COLO829 (cell line): Measurements from ENCODE around the gene ASXL2.
"Not testable (repeated sequence)": the region's sequence is repeated elsewhere in the genome, so short reads cannot be mapped to it uniquely, and the experiment has no call there.

Experiments used
- DNase-seq: peaks from one replicate; pipeline ENCODE4 v3.0.0; 2012; ENCODE audit warnings: low spot score

The ASXL2 gene

DNA sequence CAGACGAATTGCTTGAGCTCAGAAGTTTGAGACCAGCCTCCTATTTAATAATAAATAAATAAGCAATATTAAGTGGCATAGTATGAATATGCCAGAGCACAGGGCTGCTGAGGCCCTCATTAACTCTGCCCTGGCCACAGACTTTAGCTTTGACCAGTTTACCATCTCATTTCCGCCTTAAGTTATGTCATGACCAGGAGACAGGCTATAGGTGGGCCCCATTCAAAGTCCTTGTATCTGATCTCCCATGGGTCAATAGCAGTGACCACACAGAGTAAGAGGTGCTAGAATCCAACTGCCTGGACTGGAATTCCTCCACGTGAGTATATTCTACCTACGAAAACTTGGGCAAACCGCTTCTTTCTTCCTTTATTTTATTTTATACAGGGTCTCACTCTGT, 13.4 kb upstream of the ASXL2 start:
- DNase-seq: no peak

DNA sequence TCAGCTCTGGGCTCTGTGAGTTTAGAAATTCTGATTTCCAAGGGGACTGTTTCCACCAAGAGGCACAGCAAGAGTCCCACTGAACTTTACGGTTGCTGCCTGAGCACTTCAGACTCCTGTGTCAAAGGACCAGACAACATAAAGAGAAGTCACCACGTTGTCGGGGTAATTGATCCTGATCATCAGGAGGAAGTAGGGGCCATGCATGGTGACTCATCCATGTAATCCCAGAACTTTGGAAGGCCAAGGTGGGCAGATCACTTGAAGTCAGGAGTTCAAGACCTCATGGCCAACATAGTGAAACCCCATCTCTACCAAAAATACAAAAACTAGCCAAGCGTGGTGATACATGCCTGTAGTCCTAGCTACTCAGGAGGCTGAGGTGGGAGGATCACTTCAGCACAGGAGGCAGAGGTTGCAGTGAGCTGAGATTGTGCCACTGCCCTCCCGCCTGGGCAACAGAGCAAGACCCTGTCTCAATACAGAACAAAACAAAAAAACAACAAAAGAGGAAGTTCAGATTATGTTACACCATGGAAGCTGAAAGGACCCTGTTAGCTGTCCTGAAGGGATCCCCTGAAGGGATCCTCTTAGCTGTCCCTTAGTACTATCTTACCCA, 9.4 kb upstream of the ASXL2 start:
- DNase-seq: no peak

DNA sequence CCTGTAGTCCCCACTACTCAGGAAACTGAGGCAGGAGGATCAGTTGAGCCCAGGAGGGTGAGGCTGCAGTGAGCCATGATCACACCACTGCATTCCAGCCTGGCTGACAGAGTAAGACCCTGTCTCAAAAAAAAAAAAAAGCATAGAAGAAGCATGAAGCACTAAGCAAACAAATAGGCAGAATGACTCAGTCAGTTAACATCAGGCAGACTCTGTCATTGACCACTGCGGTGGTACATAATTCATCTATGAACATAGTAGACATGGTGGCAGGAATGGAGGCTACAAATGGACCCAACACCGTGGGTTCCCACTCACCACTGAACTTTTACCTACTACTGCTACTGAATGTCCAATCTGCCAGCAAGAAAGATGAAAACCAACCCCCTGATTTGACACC, 7.6 kb upstream of the ASXL2 start:
- no peak for DNase-seq

DNA sequence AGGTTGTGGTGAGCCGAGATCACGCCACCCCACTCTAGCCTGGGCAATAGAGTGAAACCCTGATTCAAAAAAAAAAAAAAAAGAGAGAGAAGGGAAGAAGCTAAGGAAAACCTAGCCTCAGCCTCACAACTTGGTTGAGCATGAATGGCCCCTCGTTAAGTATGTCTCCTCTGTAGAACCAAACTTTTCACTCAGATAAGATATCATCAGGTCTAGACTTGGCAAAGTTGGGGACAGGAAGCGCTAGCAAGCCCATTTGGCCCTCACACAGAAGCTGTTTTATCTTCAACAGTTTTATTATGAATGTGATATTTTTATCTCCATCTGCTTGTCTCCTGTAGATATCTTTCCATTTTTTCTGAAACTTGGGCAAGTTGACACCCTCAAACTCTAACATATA, 3.5 kb upstream of the ASXL2 start:
- no peak for DNase-seq

DNA sequence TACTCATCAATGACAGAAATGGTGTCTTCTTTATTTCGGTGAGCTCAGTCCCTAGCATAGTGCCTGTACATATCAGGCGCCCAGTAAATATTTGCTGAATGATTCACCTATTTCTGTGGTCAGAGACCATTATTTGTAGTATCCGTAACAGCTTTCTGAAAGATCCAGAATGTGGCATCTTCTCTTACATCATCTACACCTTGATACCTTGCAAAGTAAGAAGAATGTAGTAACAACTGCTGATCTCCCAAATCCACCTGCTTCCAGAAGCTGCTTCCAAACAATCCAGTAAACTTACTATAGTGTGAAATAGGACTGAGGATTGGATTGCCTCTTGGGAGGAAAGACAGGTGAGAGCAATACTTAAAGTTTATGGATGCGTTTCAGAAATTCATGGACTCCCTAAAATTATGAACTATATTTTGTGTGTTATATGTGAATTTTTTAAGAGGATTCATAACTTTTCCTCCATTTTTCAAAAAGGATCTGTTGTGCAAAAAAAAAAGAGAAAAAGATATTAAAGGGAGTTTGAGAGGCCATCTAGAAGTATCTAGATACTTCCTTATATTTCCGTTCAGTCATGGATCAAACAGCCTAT, 945 bp upstream of the ASXL2 start:
- DNase-seq: no peak

DNA sequence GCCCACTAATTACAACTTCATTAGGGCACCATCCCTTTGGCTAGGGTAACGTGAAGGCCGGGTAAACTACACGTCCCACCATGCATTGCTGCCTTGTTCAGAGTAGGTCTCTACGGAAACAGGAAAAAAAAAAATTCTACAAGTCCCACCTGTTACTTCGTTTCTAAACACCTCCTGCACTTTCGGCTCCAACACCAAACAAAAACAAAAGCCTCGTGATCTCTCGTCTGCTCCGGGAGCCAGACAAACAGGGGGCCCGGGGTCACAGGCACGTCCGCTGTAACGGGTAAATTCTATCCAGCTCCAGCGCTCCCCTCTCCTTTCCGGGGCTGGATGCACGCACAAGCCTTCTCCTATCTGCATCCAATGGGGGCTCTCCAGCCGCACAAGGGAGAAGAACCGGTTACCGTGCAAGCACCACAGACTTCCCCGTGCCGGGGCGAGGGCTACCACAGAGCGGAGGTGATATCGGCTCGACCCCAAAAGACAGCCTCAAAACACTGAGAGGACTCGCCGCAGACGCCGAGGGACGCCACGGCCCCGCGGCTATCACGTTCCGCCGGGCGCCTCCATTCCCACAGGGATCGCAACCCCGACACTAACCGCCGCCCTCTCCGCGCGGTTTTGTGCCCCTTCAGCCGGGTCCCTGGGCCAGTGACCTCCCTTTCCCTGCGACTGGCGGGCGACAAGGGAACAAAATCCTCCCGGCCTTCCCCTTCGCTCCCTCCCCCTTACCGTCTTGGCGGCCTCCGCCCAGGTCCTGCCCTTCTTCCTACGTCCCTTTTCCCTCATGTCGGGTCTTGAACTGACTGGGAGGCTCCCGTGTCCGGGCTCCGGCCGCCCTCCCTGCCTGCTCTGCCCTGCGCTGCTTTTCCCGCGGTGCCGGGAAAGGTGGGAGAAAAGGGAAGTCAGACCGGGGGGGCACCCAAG, 591 bp downstream of the ASXL2 start:
- peak; percentile 41 for DNase-seq

DNA sequence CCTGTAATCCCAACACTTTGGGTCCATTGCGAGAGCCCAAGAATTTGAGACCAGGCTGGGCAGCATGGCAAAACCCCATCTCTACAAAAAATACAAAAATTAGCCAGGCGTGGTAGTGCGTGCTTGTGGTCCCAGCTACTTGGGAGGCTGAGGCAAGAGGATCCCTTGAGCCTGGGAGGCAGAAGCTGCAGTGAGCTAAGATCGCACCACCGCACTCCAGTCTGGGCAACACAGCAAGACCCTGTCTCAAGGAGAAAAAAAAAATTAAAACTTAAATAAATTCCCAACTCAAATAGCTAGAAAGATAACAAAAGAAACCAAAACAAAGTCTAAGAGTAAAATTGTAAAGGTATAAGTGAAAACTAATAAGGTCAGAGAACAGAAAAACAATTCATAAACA, 6.2 kb downstream of the ASXL2 start:
- no peak for DNase-seq

DNA sequence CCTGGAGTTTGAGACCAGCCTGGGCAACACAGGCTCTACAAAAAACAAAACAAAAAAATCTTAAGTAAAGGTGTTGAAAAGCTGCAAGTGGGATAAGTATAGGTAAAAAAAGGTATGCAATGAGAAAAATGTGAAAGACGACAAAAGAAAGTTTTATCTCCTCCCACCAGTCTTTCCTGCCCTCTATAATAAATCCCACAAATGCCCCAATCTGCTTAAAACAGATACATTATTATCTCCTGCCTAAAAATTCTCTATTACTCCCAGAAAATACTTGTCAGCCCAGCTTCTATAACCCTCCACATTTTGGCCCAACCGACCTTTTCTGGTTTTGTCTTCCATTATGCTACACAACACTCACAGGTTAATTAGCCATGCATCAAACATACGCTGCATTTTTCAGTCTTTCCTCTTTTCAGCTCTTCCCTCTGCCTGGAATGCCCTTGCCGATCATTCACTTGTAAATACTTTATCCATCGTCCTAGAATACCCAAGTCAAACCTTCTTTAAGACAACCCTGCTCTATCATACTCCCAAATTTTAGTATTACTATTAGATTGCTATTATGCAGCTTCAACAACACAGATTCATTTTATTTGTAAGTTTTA, 10.8 kb downstream of the ASXL2 start:
- no peak for DNase-seq

DNA sequence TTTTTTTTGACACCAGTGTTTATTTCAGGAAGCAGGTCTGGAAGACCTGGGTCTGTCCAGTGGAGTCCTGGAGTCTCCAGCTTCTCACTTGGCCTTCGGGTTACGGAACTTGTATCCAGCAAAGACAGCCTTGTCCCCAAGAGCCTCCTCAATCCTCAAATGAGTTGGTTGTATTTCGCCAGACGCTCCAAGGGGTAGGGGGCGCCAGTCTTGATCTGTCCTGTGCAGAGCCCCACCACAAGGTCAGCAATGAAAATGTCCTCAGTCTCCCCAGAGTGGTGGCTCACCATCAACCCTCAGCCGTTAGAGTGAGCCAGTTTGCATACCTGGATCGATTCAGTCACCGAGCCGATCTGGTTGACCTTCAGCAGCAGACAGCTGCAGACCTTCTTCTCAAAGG, 21.9 kb downstream of the ASXL2 start:
- no peak for DNase-seq

DNA sequence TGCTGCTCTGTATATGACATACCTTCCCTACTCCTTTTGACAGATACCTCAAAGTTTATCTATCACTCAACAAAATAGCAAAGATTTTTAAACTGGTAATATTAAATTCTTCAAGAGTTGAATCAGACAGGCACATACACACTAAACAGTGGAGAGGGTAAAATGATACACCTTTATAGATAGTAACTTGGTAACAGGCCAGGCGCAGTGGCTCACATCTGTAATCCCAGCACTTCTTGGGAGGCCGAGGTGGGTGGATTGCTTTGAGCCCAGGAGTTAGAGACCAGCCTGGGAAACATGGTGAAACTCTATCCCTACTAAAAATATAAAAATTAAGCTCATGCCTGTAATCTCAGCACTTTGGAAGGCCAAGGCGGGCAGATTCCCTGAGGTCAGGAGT, 23.2 kb downstream of the ASXL2 start:
- DNase-seq: no peak

DNA sequence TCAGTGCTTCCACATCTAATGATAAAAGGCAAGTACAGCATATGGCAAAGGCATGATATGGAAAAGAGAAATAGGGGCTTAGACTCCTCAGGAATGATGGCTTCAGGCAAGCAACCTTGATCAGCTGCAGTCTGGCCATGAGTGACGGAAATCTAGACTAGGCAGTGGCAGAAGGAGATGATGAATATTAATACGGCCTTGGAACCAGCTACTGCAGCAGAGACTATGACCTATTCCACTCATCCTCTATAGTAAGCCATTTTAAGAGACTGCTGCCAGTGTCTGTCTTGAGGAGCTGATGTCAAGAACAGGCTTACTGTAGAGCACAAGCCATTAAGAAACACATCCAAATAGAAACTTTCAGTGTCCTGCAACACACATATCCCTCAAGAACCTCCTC, 23.7 kb downstream of the ASXL2 start:
- no peak for DNase-seq

DNA sequence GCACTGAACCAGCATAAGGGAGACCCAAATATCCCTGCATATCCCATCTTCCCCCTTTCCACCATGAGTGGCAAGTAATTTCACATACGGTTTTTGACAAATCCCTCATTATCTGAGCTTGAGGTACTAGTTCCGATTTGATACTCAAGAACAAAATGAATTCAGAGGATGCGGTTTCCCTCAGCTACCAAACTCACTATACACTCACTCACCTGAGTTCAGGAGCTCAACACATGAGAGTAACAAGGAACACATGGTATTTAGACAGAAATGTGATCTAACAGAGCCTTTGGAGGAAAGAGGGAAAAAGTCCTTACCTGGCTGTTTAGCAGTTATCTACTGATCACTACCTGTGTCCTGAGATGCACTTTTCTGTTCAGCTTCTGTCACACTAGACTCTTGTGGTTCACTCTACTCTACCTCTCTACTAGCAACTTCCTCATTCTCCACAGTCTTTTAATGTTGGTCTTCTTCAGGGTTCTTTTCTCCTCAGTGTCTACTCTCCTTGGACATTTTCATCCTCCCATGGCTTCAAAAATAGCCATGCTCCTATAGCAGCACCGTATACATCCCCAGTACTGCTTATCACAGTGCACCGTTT, 25.1 kb downstream of the ASXL2 start:
- no peak for DNase-seq

DNA sequence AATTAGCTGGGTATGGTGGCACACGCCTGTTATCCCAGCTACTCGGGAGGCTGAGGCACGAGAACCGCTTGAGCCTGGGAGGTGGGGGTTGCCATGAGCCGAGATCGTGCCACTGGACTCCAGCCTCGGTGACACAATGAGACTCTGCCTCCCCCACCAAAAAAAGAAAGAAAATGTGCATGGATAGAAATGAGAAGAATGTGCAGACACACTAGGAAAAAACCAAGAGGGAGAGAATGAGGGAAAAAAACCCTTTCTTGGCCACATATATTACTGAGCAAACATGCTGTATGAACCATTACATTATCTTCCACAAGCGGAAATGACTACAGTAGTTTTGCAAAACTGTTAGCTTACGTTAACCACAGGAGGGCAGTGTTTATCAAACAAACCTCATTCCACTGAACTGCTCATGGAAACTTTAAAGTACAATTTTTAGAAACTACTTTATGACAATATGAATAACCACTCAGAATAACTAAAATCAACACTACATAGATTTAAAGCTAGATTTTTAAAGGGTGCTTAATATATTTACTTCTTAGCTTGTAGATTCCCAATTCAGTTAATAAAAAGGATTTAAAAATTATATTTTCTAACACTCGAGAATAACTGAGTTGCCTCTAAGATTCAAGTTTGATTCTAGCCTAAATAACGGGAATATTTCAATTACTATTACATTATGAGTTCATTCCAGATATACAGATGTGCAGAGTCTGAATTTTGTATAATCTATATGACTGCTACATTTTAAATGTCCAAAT, 26.4 kb downstream of the ASXL2 start:
- DNase-seq: peak; percentile 58

DNA sequence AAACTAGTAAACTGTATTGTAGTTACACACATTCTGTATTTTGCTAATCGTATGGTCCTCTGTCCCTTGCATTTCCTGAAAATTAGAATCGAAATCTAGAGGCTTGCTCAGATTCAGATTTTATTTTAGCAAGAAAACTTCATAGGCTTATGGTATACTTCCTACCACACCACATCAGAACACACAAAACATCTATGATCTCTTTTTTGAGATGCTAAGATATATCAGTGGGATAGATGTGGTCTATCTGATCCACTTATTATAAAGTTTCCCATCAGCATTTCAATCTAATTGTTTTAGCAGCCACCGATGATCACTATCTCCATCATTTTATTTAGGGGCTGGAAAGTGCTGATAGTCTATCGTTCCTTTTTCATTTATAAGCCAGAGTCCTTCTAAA, 27.9 kb downstream of the ASXL2 start:
- not testable (repeated sequence) for DNase-seq

DNA sequence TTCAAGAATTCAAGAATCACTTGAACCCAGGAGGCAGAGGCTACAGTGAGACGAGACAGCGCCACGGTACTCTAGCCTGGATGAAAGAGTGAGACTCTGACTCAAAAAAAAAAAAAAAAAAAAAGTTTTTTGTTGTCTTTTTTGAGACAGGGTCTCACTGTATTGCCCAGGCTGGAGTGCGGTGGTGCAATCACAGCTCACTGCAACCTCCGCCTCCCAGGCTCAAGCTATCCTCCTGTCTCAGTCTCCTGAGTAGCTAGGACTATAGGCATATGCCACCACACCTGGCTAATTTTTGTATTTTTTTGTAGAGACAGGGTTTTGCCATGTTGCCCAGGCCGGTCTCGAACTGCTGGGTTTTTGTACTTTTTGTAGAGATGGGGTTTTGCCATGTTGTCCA, 28.9 kb downstream of the ASXL2 start:
- DNase-seq: not testable (repeated sequence)

DNA sequence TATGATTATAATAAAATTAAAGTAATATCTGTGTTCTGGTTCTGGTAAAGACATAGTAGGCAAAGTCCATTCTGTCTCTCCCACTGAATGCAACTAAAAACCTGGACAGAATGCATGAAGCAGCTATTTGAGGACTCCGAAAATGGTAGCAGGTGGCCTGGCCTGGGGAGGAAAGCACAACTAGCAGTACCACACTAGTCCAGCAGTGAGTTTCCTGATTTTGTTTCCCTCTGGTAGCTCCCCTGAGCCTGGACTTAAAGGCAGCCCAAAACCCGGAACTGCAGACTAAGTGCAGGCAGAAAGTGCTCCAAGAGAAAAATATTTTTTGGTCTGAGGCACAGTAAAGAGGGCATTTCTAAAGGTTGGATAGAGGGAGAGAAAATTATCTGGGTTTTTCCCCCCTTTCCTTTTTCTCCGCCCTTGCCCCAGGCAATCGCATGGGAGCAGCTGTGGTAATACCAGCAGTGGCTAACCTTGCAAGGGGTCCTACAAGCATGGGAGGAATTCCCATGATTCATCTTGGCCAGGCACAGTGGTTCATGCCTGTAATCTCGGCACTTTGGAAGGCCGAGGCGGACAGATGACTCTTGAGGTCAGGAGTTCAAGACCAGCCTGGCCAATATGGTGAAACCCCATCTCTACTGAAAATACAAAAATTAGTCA, 32.3 kb downstream of the ASXL2 start:
- no peak for DNase-seq

DNA sequence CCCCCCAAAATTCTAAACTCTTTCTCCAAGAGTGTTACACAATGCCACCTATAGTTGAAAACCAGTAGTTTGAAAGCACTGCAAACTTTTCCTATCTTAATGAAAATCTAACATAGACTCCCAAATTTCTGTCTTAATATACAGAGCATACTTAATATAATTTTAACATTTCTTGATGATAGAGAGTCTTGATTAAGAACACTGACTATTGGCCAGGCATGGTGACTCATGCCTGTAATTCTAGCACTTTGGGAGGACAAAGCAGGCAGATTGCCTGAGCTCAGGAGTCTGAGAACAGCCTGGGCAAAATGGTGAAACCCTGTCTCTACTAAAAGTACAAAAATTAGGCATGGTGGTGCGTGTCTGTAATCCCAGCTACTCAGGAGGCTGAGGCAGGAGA, 34.2 kb downstream of the ASXL2 start:
- no peak for DNase-seq

DNA sequence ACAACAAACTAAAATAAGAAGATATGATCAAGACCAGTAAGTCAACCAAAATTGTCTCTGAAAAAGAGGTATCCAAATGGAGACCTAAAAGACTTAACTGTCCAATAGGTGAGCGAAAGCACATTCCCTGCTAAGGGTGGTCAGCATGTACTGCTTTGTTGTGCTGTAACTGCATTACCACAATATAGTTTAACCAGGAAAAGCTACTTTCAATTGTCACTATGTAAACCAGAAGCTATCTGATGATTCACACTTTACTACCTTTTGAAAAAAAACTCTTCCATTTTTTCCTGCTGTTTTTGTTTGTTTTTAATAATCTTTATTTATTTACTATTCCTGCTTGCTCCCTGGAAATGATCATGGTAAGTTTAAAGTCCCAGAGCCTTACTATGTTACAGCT, 36.1 kb downstream of the ASXL2 start:
- no peak for DNase-seq

DNA sequence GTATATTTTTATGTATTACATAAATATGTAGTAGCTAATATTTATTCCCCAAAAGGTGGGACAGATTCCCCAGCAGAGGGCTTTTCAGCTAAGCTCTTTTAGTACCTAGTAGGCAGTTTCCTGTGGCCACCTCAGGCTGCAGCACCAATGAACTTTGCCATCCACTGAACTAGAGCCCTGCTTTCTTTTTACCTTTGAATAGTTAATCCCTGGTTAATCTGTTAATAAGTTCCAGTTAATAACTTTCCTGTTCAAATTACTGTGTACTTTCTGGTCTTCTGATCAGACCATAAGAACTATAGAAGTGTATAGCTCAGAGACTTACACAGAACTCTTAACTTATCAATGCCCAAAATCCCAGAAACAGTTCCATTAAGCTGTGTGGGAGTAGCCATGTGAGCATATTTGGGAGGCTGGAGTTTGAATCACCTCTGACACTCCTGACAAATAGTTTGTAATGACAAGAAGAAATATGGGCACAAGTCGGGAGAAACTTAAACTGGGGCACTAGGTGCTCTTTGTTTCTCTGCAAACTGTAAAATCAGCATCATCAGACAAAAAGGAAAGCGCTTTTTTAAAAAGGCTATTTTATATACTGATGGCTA, 40.0 kb downstream of the ASXL2 start:
- no peak for DNase-seq

DNA sequence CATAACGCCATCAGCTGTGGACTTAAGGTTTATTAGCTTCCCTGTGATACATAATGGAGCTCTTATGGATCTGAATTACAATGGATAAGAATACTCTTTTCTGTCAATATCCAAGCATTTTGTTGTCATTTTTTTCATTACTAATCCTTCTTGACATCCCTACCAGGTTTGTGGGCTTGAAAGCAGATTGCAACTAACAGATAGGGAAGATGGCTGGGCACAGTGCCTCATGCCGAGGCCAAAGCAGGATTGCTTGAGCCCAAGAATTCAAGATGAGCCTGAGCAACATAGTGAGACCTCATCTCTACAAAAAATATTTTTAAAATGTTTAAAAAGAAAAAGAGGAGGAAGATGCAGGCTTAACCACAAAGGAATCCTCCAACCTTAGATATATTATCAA, 42.4 kb downstream of the ASXL2 start:
- no peak for DNase-seq

DNA sequence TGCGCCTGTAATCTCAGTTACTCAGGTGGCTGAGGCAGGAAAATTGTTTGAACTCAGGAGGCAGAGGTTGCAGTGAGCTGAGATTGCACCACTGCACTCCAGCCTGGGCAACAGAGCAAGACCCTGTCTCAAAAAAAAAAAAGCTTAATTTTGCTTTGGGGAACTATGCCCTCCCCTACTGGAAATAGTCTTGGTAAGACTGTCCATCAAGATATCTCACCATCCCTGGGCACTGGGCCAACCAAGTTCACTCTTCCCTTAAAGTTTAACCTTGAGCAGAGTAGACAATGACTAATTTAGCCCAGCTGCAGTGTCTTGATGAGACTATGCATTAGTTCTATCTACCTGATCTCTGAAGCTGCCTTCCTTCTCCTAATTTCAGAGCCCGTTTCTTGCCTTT, 44.7 kb downstream of the ASXL2 start:
- DNase-seq: no peak
